CD4-positive, alpha-beta T cell treated with Interleukin-4 for 1 hour (primary cell): ENCODE measurements around the gene TCP11X1.
"Not testable (repeated sequence)": the region's sequence is repeated elsewhere in the genome, so short reads cannot be mapped to it uniquely, and the experiment has no call there.

ENCODE experiments used
- DNase-seq, 2 donors: peaks; one replicate each; pipeline ENCODE4 v3.0.0-alpha.2; 2020 to 2022

The TCP11X1 gene

GRCh38 chrX:102214986-102215385 lies at the start of gene TCP11X1:
TSS of gene TCP11X1 (plus strand) at chrX:102215301.
- not testable (repeated sequence) for DNase-seq

DNA sequence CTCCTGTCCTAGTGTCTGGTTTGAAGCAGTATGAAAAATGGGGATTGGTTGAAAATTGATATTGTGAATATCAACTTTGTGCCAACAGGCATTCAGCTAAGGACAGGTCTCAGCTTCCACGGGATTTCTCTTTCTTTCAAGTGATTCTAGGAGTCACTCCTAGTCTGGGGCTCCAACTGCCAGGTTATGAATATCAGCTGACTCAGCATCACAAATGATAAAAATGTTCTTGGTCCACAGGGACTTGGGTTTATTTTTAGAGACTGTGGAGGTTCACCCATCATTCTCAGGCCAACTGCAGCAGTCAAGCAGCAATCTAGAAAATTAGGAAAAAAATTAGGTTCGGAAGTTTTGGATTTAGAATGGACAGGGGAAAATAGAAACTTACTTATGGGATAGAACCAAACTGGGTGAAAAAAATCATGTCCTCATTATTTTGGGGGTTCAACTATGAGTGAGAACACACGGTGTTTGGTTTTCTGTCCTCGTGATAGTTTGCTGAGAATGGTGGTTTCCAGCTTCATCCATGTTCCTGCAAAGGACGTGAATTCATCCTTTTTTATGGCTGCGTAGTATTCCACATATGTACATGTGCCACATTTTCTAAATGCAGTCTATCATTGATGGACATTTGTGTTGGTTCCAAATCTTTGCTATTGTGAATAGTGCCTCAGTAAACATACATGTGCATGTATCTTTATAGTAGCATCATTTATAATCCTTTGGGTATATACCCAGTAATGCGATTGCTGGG lies 29.0 kb upstream of the TCP11X1 start:
- DNase-seq: no peak

DNA sequence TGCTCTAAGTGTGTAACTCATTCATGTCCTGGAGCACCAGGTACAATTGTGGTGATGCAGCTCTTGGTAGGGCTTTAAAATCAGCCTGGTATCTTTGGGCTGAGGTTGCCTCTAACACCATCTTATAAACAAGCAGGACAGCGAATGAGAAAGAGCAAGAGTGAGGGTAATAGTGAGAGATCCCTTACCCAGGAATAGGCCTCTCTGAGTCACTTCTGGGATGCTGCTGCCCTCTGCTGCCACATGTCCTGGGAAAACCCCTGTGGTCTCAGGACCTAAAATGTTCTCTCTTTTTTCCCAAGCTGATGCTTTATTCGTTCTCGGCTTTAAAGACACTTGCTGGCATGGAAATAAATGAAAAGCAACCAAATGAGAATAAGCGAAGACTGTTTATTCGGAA lies 7.2 kb upstream of the TCP11X1 start:
- not testable (repeated sequence) for DNase-seq

GRCh38 chrX:102216497-102216896 lies 1.4 kb downstream of the TCP11X1 start:
- DNase-seq: not testable (repeated sequence)

GRCh38 chrX:102235678-102236077 lies 20.6 kb downstream of the TCP11X1 start:
- DNase-seq: not testable (repeated sequence)

- DNase-seq: not testable (repeated sequence)
These were observed 25.2 kb downstream of the TCP11X1 start for GRCh38 chrX:102240265-102240664.

DNA sequence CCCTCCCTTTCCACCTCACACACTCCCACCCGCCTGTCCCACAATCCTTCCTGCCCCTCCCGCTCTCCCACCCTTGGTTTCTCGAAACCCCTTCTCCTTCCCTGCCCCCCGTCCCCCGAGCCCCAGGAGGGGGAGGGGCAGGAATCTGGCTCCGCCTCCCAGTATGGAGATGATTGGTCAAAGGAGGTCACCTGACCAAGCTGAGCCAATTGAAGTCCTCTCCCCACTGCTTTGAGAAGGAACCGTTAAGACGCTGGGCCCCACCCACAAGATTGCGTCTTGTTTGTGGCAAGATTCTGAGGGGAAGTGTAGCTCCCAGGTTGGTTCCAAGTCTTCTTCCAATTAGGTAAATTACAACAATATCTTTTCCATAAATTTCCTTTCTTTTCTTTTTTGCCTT lies 31.8 kb downstream of the TCP11X1 start, which contains the start of gene NXF2:
Gene NXF2 (plus strand): TSS at position 275 of the 400 bp plus-strand sequence. CDS start 59,912 bp downstream, outside the sequence.
- DNase-seq: not testable (repeated sequence)

DNA sequence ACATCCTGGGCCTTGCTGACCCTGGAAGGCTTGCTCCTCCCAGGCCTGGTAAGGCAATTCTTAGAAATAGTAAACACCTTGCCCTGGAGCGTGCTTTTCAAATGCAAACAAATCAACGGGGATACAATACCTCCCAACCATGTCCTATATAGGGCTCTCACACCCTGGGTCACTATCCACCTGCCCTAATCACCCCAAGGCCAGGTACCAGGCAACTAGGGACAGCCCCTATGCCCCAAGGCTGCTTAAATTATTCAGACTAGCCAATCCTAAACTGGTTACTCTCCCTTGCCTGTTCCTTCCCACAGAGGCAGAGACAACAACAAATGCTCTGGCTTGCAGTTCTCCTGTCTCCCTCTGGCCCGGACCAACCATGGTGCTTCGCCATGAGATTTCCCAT lies 57.1 kb downstream of the TCP11X1 start:
- not testable (repeated sequence) for DNase-seq
